Stimulated activated CD4-positive, alpha-beta T cell treated with anti-CD3 and anti-CD28 coated beads, Interleukin-1b, Interleukin-23, amount 100 ng/mL, for 1 hour (primary cell): ENCODE results near the gene GTPBP2.
A peak's percentile ranks its signal among the peaks of the same experiment; 100 is the strongest.
"Not testable (repeated sequence)": the region's sequence is repeated elsewhere in the genome, so short reads cannot be mapped to it uniquely, and the experiment has no call there.

Experiments
- DNase-seq, 2 donors: peaks; one replicate each; pipeline ENCODE4 v3.0.0-alpha.2; 2020; ENCODE audit warnings: low read depth in 2 of 2

The GTPBP2 gene

DNA sequence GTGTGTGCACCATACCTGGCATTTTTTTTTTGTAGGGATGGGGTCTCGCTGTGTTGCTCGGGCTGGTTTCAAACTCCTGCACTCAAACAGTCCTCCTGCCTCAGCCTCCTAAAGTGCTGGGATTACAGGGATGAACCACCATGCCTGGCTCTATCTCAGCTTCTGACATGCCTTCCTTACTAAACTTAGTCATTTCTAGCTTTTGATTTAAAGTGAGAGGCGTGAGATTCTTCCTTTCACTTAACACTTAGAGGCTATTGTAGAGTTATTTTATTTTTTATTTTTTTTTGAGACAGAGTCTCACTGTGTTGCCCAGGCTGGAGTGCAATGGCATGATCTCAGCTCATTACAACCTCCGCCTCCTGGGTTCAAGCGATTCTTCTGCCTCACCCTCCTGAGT, 33.9 kb upstream of the GTPBP2 start:
- not testable (repeated sequence) for DNase-seq

DNA sequence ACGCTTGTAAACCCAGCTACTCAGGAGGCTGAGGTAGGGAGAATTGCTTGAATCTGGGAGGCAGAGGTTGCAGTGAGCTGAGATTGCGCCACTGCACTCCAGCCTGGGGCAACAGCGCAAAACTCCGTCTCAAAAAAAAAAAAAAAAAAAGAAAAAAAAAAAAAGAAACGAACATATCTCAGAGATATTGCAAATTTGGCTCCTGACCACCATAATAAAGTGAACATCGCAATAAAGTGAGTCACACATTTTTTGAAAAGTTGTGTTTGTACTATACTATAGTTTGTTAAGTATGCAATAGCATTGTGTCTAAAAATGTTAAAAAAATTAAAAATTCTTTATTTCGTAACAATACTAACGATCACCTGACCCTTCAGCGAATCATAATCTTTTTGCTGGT, 29.1 kb upstream of the GTPBP2 start:
- DNase-seq, result no peak

GRCh38 chr6:43657221-43657802, 28.2 kb upstream of the GTPBP2 start:
- DNase-seq, result no peak

DNA sequence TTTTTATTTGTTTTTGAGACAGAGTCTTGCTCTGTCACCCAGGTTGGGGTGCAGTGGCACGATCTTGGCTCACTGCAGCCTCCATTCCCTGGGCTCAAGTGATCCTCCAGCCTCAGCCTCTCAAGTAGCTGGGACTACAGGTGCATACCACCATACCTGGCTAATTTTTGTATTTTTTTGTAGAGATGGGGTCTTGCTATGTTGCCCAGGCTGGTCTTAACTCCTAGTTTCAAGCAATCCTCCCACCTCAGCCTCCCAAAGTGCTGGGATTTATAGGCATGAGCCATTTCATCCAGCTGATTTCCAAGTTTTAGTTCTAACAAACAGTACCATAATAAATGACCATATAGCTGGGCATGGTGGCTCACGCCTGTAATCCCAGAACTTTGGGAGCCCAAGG, 23.8 kb upstream of the GTPBP2 start:
- DNase-seq, result not testable (repeated sequence)

GRCh38 chr6:43648248-43648647, 19.2 kb upstream of the GTPBP2 start:
- DNase-seq, result no peak

- no peak for DNase-seq
Observed at GRCh38 chr6:43647613-43648012, 18.5 kb upstream of the GTPBP2 start.

DNA sequence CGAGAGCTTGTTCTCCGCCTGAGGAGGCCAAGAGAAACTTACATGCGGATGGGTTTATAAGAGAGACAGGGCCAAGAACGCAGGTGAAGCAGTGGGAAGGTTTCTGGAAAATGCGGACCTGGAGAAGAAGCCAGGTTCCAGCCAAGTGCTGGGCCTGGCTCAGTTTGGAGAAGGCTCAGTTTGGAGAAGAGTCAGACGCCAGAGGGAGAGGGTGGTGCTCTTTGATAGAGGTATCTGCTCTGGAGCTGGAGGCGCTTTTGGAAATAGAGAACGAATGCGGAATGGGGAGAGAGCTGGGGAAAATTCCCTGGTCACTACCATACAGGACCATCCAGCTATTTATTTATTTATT, 16.5 kb upstream of the GTPBP2 start:
- DNase-seq, result no peak

DNA sequence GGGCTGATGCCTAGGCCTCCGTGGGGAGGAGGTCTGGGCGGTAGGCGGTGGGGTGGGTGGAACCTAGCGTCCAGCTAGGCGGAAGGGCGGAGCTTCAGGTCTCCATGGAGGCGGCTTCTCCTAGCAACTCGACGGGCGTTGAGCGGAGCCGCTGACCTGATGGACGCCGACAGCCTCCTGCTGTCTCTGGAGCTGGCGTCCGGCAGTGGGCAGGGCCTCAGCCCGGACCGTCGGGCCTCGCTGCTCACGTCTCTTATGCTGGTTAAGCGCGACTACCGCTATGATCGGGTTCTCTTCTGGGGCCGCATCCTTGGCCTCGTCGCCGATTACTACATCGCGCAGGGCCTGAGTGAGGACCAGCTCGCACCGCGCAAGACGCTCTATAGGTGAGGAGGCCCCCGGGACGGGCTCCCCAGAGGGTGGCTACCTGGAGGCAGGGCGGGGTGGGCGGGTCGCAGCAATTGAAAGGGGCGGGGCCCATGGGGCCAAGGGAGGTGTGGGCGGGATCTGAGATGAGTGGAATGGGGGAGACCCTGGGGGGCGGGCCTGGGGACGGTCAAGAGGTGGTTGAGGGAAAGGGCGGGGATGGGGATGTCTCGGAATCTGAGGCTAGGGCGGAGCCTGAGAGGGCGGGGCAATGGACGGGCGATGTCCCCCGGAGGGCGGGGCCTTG, 16.0 kb upstream of the GTPBP2 start, which contains the start of gene RSPH9:
TSS of gene RSPH9 (plus strand) at position 97 of the 673 bp plus-strand sequence. CDS start at position 160, 63 bp downstream.
- DNase-seq, result peak in 1 of 2 donors; percentile 51

GRCh38 chr6:43639984-43640800, 11.1 kb upstream of the GTPBP2 start:
- no peak for DNase-seq

DNA sequence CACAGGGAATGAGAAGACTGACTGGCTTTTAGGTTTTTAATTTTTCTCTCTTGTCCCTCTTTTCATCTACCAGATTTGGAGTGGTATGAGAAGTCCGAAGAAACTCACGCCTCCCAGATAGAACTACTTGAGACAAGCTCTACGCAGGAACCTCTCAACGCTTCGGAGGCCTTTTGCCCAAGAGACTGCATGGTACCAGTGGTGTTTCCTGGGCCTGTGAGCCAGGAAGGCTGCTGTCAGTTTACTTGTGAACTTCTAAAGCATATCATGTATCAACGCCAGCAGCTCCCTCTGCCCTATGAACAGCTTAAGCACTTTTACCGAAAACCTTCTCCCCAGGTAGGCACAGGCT, 7.2 kb upstream of the GTPBP2 start:
- no peak for DNase-seq

DNA sequence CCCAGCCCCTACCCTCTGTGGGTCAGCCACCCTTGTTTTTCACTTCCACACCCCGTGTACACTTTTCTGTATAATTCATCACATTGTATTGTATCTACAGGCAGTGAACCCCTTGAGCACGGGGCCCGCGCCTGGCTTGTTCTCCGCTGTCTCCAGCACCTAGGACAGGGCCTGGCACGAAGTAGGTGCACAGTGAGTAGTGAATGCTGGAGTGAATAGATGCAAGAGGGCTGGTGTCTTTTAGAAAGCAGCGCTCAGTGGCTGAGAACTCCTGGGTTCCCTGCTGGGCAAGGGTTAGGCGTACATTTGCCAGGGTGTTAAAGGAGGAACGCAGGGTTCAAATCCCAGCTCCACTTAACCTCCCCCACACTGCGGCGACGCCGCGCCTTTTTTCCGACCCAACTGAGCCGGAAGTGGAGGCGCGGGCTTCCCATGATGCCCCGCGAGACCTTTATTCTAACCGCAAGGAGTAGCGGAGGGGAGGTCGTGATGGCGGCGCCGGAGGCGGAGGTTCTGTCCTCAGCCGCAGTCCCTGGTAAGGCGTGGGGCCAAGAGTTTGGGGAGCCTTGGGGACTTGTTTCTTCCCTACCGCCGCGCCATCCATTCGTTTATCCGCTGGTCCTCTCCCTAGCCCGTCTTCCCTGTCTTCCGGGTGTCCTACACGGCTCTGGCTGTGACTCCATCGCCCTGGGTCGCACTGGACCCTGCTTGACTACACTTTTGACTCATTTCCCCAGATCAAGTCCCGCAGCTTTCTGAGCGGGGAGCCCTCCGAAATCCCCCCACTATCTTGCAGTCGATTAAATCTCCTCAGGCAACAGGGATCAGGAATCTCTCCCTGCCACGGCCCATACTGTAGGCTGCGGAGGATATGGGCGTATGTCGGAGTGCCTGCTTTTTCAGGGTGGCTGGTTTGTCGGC, 6.6 kb upstream of the GTPBP2 start, which contains the start of gene MAD2L1BP:
TSS of gene MAD2L1BP (plus strand) at position 454 of the 921 bp plus-strand sequence. CDS start at position 490, 36 bp downstream.
- DNase-seq, result peak; percentile 54 to 60

DNA sequence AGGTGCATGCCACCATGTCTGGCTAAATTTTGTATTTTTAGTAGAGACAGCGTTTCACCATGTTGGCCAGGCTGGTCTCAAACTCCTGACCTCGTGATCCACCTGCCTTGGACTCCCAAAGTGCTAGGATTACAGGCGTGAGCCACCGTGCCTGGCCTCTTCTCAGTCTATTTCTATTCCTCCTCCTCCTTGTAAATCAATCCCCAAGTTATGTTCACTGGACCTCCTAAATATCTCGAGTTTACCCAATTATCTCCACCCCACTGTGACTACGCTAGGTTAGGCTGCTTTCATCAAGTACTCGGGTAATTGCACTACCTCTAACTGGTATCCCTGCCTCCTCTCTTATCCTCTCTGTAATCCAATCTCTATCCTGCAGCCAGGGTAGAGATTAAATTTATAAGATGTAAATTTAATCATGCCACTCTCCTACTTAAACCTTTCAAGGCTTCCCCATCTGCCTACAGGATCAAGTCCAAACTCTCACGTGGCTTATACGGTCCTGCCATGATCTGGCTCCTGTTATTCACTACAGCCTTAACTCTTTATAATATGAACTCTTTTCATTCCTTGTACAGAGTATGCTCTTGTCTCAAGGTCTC, 5.7 kb upstream of the GTPBP2 start:
- DNase-seq, result no peak

GRCh38 chr6:43633002-43633401, 3.9 kb upstream of the GTPBP2 start:
- DNase-seq, result not testable (repeated sequence)

DNA sequence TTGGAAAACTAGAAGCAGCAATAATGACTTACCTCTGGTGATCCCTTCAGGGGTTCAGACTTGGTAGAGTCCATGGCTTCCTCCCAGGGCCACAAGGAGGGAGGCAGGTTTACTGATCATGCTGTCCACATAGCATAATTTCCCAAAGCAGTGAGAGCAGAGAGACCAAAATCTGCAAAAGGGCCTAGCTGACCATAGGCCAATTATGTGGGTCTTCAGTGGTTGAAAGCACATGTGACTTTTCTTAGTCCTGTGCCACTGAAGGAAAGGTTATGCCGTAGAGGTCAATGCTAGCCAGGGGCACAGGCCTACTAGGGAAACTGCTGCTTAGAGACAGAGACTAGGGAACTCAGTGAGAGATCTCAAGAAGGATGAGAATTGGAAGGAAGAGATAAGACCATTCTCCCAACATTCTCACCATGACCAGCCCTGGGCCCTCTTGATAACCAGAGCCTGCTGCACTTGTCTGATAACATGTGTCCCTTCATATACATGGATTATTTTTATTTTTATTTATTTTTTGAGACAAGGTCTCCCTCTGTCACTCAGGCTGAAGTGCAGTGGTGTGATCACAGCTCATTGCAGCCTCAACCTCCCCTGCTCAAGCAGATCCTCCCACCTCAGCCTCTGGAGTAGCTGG, 2.0 kb upstream of the GTPBP2 start:
- no peak for DNase-seq

DNA sequence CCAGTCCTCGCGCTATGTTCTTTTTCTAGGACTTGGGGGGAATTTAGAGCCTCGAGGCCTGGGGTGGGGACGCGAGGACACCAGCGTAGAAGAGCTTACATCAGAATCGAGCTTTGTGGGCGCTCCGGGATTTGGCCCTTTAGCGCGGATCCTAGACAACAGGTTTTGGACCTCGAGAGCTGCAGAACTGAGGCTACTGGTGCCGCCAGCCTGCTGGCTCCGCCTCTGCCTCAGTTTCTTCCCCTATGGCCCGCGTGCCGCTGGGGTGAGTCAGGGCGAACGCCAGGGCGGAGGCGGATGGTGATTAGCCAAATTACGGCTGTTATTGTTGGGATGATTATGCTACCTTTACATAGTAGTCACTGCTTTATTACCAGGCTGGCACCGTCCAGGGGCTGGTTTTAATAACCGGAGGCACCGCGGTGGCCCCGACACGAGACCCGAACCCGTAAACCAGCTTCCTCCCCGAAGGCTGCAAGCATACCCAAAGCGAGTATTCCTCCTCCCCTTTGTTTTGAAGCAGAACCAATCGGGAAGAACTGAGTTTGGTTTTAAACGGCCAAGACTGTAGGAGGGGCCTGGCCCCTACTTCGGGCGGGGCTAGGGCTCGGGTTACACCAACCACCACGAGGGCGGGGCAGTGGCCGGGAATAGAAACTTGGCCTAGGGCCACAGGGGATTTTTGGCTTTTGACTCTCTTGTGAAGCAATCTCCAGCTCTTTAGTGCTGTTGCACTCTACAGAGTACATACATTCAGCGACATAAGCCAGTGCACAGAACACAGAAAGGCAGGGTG, 639 bp upstream of the GTPBP2 start:
- DNase-seq, result peak; percentile 58 to 63

- peak in 1 of 2 donors; percentile 21 for DNase-seq
Observed at GRCh38 chr6:43628393-43629103, 516 bp downstream of the GTPBP2 start.

DNA sequence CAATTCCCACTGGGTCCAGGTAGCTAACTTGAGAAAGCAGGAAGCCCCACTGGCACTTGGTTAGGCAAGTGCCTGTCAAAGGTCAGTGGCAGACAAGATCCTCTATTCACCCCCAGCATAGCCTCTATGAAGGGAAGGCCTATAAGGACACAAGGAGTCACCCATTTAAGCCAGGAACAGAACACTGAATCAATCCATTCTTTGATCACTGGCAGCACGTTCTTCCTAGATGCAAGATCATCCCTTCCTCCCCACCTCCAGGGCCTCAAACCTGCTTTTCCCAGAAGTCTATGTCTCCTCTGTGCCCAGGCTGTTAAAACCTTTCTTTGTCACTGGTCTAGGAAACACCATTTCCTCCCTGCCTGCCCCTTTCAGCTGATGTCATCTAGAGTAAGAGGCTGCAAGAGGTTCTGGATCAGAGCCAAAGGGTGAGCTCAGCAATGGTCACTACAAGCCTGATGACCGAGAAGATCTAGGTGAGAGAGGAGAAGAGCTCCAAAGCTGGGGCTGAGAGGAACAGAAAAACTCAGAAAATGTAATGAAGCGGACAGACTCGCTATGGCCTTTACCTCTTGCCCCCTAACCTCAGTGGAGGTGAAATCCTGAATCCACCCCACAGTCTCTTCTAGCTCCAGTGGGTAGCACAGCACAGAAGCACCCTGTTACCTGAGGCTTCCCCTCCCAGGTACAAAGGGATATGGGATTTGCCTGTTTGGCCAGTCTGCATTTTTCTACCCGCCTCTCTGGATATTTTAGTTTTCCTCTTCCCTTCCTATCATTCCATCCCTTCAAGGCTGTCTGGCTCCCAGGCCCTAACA, 1.8 kb downstream of the GTPBP2 start:
- DNase-seq, result no peak

GRCh38 chr6:43625393-43625992, 3.6 kb downstream of the GTPBP2 start:
- DNase-seq, result no peak
